RWPE2 (cell line): ENCODE data around the gene MYO1D.
A peak's percentile ranks its signal among the peaks of the same experiment; 100 is the strongest.

ENCODE experiments used
- ATAC-seq: fragments of 200-7000 bp; cut with Tn5 transposase; 3 replicates; pipeline ENCODE4 v1.9.1; 2021; ENCODE audit warnings: low read depth
- DNase-seq: peaks from one replicate; pipeline ENCODE4 v3.0.0-alpha.2; 2020; ENCODE audit warnings: low spot score
- H3K27ac ChIP-seq: fragments of 450-650 bp; 2 replicates; pipeline ENCODE4 v1.5.1; 2017; ENCODE audit warnings: mild to moderate bottlenecking; ENCODE audit not compliant: poor library complexity, severe bottlenecking
- H3K27me3 ChIP-seq: fragments of 250-450 bp; sonication (Bioruptor Pico); 2 replicates; pipeline ENCODE4 v1.5.1; 2021; ENCODE audit warnings: mild to moderate bottlenecking, moderate library complexity; ENCODE audit not compliant: insufficient read depth, poor library complexity, severe bottlenecking
- H3K36me3 ChIP-seq: fragments of 250-450 bp; sonication (Bioruptor Pico); 2 replicates; pipeline ENCODE4 v1.5.1; 2020; ENCODE audit warnings: low read depth, mild to moderate bottlenecking, moderate library complexity
- H3K4me1 ChIP-seq: fragments of 250-450 bp; sonication (Bioruptor Pico); 2 replicates; pipeline ENCODE4 v1.5.1; 2021; ENCODE audit warnings: mild to moderate bottlenecking, moderate library complexity; ENCODE audit not compliant: insufficient read depth, poor library complexity, severe bottlenecking
- H3K4me3 ChIP-seq: fragments of 250-450 bp; sonication (Bioruptor Pico); 2 replicates; pipeline ENCODE4 v1.5.1; 2021; ENCODE audit warnings: mild to moderate bottlenecking, moderate library complexity; ENCODE audit not compliant: severe bottlenecking
- H3K9me3 ChIP-seq: fragments of 250-450 bp; sonication (Bioruptor Pico); 2 replicates; pipeline ENCODE4 v1.5.1; 2021; ENCODE audit warnings: mild to moderate bottlenecking, moderate library complexity; ENCODE audit not compliant: severe bottlenecking
- TF ChIP-seq, protein P1 (sequence below): fragments of 450-650 bp; IDR thresholded peaks from one replicate; pipeline ENCODE4 v1.5.1; 2017; ENCODE audit warnings: mild to moderate bottlenecking, moderate library complexity; ENCODE audit not compliant: poor library complexity, severe bottlenecking

The MYO1D gene

DNA sequence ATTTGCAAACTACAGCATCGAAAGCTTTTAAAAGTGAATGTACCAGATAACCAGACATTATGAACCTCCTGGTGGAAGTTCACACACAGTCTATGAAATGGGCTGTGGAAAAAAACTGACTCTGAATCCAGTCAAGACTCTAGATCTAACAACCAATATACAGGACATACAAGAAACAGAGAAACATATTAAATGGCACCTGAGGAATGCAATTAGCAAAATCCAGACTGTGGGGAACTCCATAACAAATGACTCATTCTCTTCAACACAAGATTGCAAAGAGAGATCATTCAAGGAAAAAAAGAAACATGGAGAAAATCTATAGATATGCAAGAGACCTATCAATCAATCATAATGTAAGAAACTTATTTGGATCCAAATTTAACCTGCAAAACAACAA, 119.0 kb downstream of the MYO1D start:
- no peak overlapping the region for H3K27ac ChIP-seq
- peaks cover 27% of the 10 kb centered on the region for H3K36me3 ChIP-seq
- H3K4me1 ChIP-seq = no peaks in the 10 kb centered on the region
- H3K4me3 ChIP-seq = no peak overlapping the region
- DNase-seq (no peak), ATAC-seq (no peak)
- H3K27me3 ChIP-seq = no peaks in the 10 kb centered on the region
- TF ChIP-seq, protein P1, sequence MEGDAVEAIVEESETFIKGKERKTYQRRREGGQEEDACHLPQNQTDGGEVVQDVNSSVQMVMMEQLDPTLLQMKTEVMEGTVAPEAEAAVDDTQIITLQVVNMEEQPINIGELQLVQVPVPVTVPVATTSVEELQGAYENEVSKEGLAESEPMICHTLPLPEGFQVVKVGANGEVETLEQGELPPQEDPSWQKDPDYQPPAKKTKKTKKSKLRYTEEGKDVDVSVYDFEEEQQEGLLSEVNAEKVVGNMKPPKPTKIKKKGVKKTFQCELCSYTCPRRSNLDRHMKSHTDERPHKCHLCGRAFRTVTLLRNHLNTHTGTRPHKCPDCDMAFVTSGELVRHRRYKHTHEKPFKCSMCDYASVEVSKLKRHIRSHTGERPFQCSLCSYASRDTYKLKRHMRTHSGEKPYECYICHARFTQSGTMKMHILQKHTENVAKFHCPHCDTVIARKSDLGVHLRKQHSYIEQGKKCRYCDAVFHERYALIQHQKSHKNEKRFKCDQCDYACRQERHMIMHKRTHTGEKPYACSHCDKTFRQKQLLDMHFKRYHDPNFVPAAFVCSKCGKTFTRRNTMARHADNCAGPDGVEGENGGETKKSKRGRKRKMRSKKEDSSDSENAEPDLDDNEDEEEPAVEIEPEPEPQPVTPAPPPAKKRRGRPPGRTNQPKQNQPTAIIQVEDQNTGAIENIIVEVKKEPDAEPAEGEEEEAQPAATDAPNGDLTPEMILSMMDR = no peak
- H3K9me3 ChIP-seq = no peaks in the 10 kb centered on the region

GRCh38 chr17:32756696-32757095, 120.2 kb downstream of the MYO1D start:
- Histone ChIP-seq H3K9me3 (no peaks in the 10 kb centered on the region), H3K27ac (no peak overlapping the region), H3K36me3 (peaks cover 29% of the 10 kb centered on the region), H3K4me1 (no peaks in the 10 kb centered on the region), H3K4me3 (no peak overlapping the region), H3K27me3 (no peaks in the 10 kb centered on the region)
- ATAC-seq (no peak), DNase-seq (no peak)
- TF ChIP-seq, protein P1 = no peak

- Histone ChIP-seq H3K27ac (no peak overlapping the region), H3K36me3 (peaks cover 22% of the 10 kb centered on the region), H3K4me1 (no peaks in the 10 kb centered on the region), H3K4me3 (no peak overlapping the region), H3K27me3 (no peaks in the 10 kb centered on the region), H3K9me3 (no peaks in the 10 kb centered on the region)
- ATAC-seq (peak; percentile 56), DNase-seq (no peak)
- TF ChIP-seq, protein P1 = peak; percentile 73
Observed at GRCh38 chr17:32755045-32755805, 121.7 kb downstream of the MYO1D start.

GRCh38 chr17:32752934-32753333, 124.0 kb downstream of the MYO1D start:
- Histone ChIP-seq H3K4me3 (no peak overlapping the region), H3K27ac (no peak overlapping the region), H3K4me1 (no peaks in the 10 kb centered on the region), H3K36me3 (peaks cover 2% of the 10 kb centered on the region), H3K27me3 (no peaks in the 10 kb centered on the region), H3K9me3 (no peaks in the 10 kb centered on the region)
- DNase-seq (no peak), ATAC-seq (no peak)
- TF ChIP-seq, protein P1 = no peak

DNA sequence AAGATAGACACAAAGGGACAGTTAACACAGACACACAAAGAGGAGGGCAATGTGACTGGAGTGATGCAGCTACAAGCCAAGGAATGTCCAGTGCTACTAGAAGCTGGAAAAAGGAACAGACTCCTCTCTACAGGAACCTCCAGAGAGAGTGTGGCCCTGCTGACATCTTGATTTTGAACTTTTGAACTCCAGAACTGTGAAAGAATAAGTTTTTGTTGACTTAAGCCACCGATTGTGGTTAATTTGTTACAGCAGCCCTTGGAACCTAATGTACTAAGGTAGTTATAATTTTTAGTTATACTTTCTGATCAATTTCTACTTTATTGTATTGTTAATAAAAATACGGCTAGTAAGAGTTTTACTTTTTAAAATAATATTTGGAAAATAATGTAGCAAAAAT, 129.1 kb downstream of the MYO1D start:
- no peaks in the 10 kb centered on the region for H3K9me3 ChIP-seq
- H3K4me1 ChIP-seq = peaks cover 12% of the 10 kb centered on the region
- H3K27ac ChIP-seq = no peak overlapping the region
- TF ChIP-seq, protein P1 = no peak
- H3K27me3 ChIP-seq = no peaks in the 10 kb centered on the region
- DNase-seq (no peak), ATAC-seq (no peak)
- peaks cover 2% of the 10 kb centered on the region for H3K36me3 ChIP-seq
- H3K4me3 ChIP-seq = no peak overlapping the region
